ENCODE results near the gene TBX15.

GRCh38 chr1:119026956-119027355, 38.8 kb upstream of the TBX15 start:
- TF ChIP-seq CTCF (IDR thresholded peaks at IDR 0.05; ENCODE audit: insufficient read depth, low read length, poor library complexity, severe bottlenecking) (no peak), EZH2phosphoT487 (conservative IDR thresholded peaks at IDR 0.05; ENCODE audit: low read length) (no peak)

Data from SU-DHL-6 (cell line).